Effector memory CD8-positive, alpha-beta T cell (primary cell): Measurements from ENCODE around the gene CDH4.

Experiments used
- ATAC-seq: fragments of 150-1000 bp; cut with Tn5 transposase; replicated peaks from 2 replicates; pipeline ENCODE4 v1.10.0; 2021; ENCODE audit warnings: mild to moderate bottlenecking, moderate library complexity
- DNase-seq, 3 experiments: peaks; one replicate each; pipeline ENCODE4 v3.0.0; 2021
- H3K27ac Mint-ChIP-seq, 2 donors: one replicate each; pipeline ENCODE4 v1.8.0; 2022; ENCODE audit warnings: mild to moderate bottlenecking in 2 of 2, mixed read lengths in 2 of 2, moderate library complexity in 2 of 2
- H3K27me3 Mint-ChIP-seq, 2 donors: one replicate each; pipeline ENCODE4 v1.8.0; 2022; ENCODE audit warnings: mixed read lengths in 2 of 2
- H3K36me3 Mint-ChIP-seq: one replicate; pipeline ENCODE4 v1.8.0; 2022; ENCODE audit warnings: mild to moderate bottlenecking, moderate library complexity, mixed read lengths; ENCODE audit not compliant: insufficient read depth
- H3K4me1 Mint-ChIP-seq, 2 donors: one replicate each; pipeline ENCODE4 v1.8.0; 2022; ENCODE audit warnings: low read depth in 2 of 2, mixed read lengths in 2 of 2
- H3K4me3 Mint-ChIP-seq, 2 donors: one replicate each; pipeline ENCODE4 v1.8.0; 2022; ENCODE audit warnings: mild to moderate bottlenecking in 2 of 2, mixed read lengths in 2 of 2, moderate library complexity in 2 of 2
- H3K9me3 Mint-ChIP-seq, 2 donors: one replicate each; pipeline ENCODE4 v1.8.0; 2022; ENCODE audit warnings: mixed read lengths in 2 of 2

CDH4 gene

GRCh38 chr20:61234224-61234890, 17.7 kb upstream of the CDH4 start:
- no peak overlapping the region for H3K27ac Mint-ChIP-seq
- peaks cover 10 to 38% of the 10 kb centered on the region in 2 donors for H3K27me3 Mint-ChIP-seq
- H3K36me3 Mint-ChIP-seq = no peaks in the 10 kb centered on the region

GRCh38 chr20:61236713-61237112, 15.3 kb upstream of the CDH4 start:
- H3K4me1 Mint-ChIP-seq = no peaks in the 10 kb centered on the region
- no peak for DNase-seq
- H3K9me3 Mint-ChIP-seq = peaks cover 4 to 7% of the 10 kb centered on the region in 2 donors
- H3K27ac Mint-ChIP-seq = no peak overlapping the region
- peaks cover 20 to 45% of the 10 kb centered on the region in 2 donors for H3K27me3 Mint-ChIP-seq
- H3K4me3 Mint-ChIP-seq = no peak overlapping the region
- ATAC-seq = no peak
- no peaks in the 10 kb centered on the region for H3K36me3 Mint-ChIP-seq

More at GRCh38 chr20:61234224-61234890, 17.7 kb upstream of the CDH4 start:
- no peaks in the 10 kb centered on the region for H3K4me1 Mint-ChIP-seq
- ATAC-seq = no peak
- no peak overlapping the region for H3K4me3 Mint-ChIP-seq
- DNase-seq = no peak
- peaks cover 0 to 6% of the 10 kb centered on the region in 2 donors for H3K9me3 Mint-ChIP-seq

GRCh38 chr20:61238813-61239212, 13.2 kb upstream of the CDH4 start:
- DNase-seq = no peak
- ATAC-seq = no peak
- Mint-ChIP-seq H3K36me3 (no peaks in the 10 kb centered on the region), H3K27me3 (peaks cover 23 to 52% of the 10 kb centered on the region in 2 donors), H3K27ac (no peak overlapping the region), H3K9me3 (peaks cover 4 to 7% of the 10 kb centered on the region in 2 donors), H3K4me3 (no peak overlapping the region), H3K4me1 (no peaks in the 10 kb centered on the region)

GRCh38 chr20:61240814-61241213, 11.2 kb upstream of the CDH4 start:
- Mint-ChIP-seq H3K4me3 (no peak overlapping the region), H3K36me3 (no peaks in the 10 kb centered on the region), H3K27ac (no peak overlapping the region), H3K27me3 (peaks cover 31 to 62% of the 10 kb centered on the region in 2 donors), H3K4me1 (no peaks in the 10 kb centered on the region), H3K9me3 (peaks cover 4 to 7% of the 10 kb centered on the region in 2 donors)
- no peak for DNase-seq
- ATAC-seq = no peak

- ATAC-seq (no peak), DNase-seq (no peak)
- H3K36me3 Mint-ChIP-seq = no peaks in the 10 kb centered on the region
- peaks cover 3 to 4% of the 10 kb centered on the region in 2 donors for H3K9me3 Mint-ChIP-seq
- peaks cover 47 to 67% of the 10 kb centered on the region in 2 donors for H3K27me3 Mint-ChIP-seq
- H3K4me1 Mint-ChIP-seq = no peaks in the 10 kb centered on the region
- H3K4me3 Mint-ChIP-seq = no peak overlapping the region
- no peak overlapping the region for H3K27ac Mint-ChIP-seq
Observed at GRCh38 chr20:61244213-61244612, 7.8 kb upstream of the CDH4 start.

GRCh38 chr20:61246269-61246668, 5.8 kb upstream of the CDH4 start:
- ATAC-seq (no peak), DNase-seq (no peak)
- Mint-ChIP-seq H3K36me3 (no peaks in the 10 kb centered on the region), H3K4me3 (no peak overlapping the region), H3K27me3 (peaks cover 48 to 72% of the 10 kb centered on the region in 2 donors), H3K27ac (no peak overlapping the region), H3K4me1 (no peaks in the 10 kb centered on the region), H3K9me3 (no peaks in the 10 kb centered on the region)

- Mint-ChIP-seq H3K4me1 (peaks cover 0 to 1% of the 10 kb centered on the region in 2 donors), H3K27me3 (peaks cover 53 to 77% of the 10 kb centered on the region in 2 donors), H3K9me3 (no peaks in the 10 kb centered on the region), H3K4me3 (no peak overlapping the region), H3K36me3 (no peaks in the 10 kb centered on the region), H3K27ac (no peak overlapping the region)
- ATAC-seq (no peak), DNase-seq (no peak)
Observed at GRCh38 chr20:61249626-61250025, 2.4 kb upstream of the CDH4 start.

- H3K27ac Mint-ChIP-seq = no peak overlapping the region
- peaks cover 0 to 1% of the 10 kb centered on the region in 2 donors for H3K4me1 Mint-ChIP-seq
- ATAC-seq (no peak), DNase-seq (no peak)
- H3K9me3 Mint-ChIP-seq = no peaks in the 10 kb centered on the region
- H3K27me3 Mint-ChIP-seq = peaks cover 57 to 79% of the 10 kb centered on the region in 2 donors
- no peaks in the 10 kb centered on the region for H3K36me3 Mint-ChIP-seq
- no peak overlapping the region for H3K4me3 Mint-ChIP-seq
Observed at GRCh38 chr20:61252601-61253263, 671 bp downstream of the CDH4 start.

- Mint-ChIP-seq H3K9me3 (no peaks in the 10 kb centered on the region), H3K4me1 (peaks cover 0 to 1% of the 10 kb centered on the region in 2 donors), H3K27ac (no peak overlapping the region), H3K36me3 (no peaks in the 10 kb centered on the region), H3K27me3 (peaks cover 53 to 74% of the 10 kb centered on the region in 2 donors), H3K4me3 (no peak overlapping the region)
- ATAC-seq (no peak), DNase-seq (no peak)
Observed at GRCh38 chr20:61253264-61253639, 1.2 kb downstream of the CDH4 start.

- DNase-seq = no peak
- H3K4me1 Mint-ChIP-seq = peaks cover 0 to 1% of the 10 kb centered on the region in 2 donors
- H3K27me3 Mint-ChIP-seq = peaks cover 53 to 74% of the 10 kb centered on the region in 2 donors
- H3K27ac Mint-ChIP-seq = no peak overlapping the region
- no peaks in the 10 kb centered on the region for H3K9me3 Mint-ChIP-seq
- no peak for ATAC-seq
- H3K4me3 Mint-ChIP-seq = peak overlapping the region; percentile 28 to 54
- H3K36me3 Mint-ChIP-seq = no peaks in the 10 kb centered on the region
Observed at GRCh38 chr20:61253640-61254511, 1.8 kb downstream of the CDH4 start.

GRCh38 chr20:61254881-61255626, 3.0 kb downstream of the CDH4 start:
- no peak overlapping the region for H3K4me3 Mint-ChIP-seq
- H3K36me3 Mint-ChIP-seq = no peaks in the 10 kb centered on the region
- peaks cover 0 to 1% of the 10 kb centered on the region in 2 donors for H3K4me1 Mint-ChIP-seq
- no peaks in the 10 kb centered on the region for H3K9me3 Mint-ChIP-seq
- ATAC-seq (no peak), DNase-seq (no peak)
- H3K27me3 Mint-ChIP-seq = peaks cover 51 to 73% of the 10 kb centered on the region in 2 donors
- H3K27ac Mint-ChIP-seq = no peak overlapping the region

- H3K9me3 Mint-ChIP-seq = no peaks in the 10 kb centered on the region
- DNase-seq (no peak), ATAC-seq (no peak)
- no peak overlapping the region for H3K4me3 Mint-ChIP-seq
- H3K27me3 Mint-ChIP-seq = peaks cover 38 to 65% of the 10 kb centered on the region in 2 donors
- H3K4me1 Mint-ChIP-seq = peaks cover 0 to 1% of the 10 kb centered on the region in 2 donors
- no peaks in the 10 kb centered on the region for H3K36me3 Mint-ChIP-seq
- no peak overlapping the region for H3K27ac Mint-ChIP-seq
Observed at GRCh38 chr20:61256365-61256764, 4.3 kb downstream of the CDH4 start.

GRCh38 chr20:61256824-61257223, 4.8 kb downstream of the CDH4 start:
- DNase-seq = no peak
- no peak overlapping the region for H3K4me3 Mint-ChIP-seq
- H3K4me1 Mint-ChIP-seq = peaks cover 0 to 1% of the 10 kb centered on the region in 2 donors
- no peaks in the 10 kb centered on the region for H3K9me3 Mint-ChIP-seq
- H3K36me3 Mint-ChIP-seq = no peaks in the 10 kb centered on the region
- no peak for ATAC-seq
- H3K27me3 Mint-ChIP-seq = peaks cover 35 to 65% of the 10 kb centered on the region in 2 donors
- H3K27ac Mint-ChIP-seq = no peak overlapping the region
